B cell (primary cell): ENCODE results near the gene MOB1B.

Source experiments
- EZH2 ChIP-seq: IDR thresholded peaks from 2 replicates; pipeline ENCODE4 v1.6.1; 2012; ENCODE audit warnings: borderline replicate concordance, low read depth, mild to moderate bottlenecking, moderate library complexity, low read length; ENCODE audit not compliant: insufficient read depth, poor library complexity, severe bottlenecking
- TF ChIP-seq, protein P1 (sequence below): fragments of 200-600 bp; IDR thresholded peaks from one replicate; pipeline ENCODE4 v1.8.0; 2022; ENCODE audit warnings: antibody characterized with exemption, mild to moderate bottlenecking

DNA sequence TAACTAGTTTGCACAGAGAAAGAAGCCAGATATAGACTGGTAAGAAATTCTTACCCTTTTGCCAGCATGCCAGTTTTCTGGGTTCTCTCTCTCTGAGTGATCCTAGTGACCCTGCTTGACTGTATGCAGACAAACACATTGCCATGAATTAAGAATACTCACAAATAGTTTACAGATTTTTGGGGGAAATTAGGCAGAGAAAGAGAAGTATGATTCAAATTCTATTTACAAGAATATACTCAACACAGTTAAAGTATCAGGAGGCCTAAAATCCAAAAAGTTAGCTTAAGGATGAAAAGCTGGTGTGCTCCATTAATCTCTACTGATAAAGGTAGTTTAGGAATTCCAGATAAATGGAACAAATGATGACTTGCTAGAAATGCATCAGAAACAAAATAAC is 18.4 kb downstream of the MOB1B start:
- TF ChIP-seq, protein P1, sequence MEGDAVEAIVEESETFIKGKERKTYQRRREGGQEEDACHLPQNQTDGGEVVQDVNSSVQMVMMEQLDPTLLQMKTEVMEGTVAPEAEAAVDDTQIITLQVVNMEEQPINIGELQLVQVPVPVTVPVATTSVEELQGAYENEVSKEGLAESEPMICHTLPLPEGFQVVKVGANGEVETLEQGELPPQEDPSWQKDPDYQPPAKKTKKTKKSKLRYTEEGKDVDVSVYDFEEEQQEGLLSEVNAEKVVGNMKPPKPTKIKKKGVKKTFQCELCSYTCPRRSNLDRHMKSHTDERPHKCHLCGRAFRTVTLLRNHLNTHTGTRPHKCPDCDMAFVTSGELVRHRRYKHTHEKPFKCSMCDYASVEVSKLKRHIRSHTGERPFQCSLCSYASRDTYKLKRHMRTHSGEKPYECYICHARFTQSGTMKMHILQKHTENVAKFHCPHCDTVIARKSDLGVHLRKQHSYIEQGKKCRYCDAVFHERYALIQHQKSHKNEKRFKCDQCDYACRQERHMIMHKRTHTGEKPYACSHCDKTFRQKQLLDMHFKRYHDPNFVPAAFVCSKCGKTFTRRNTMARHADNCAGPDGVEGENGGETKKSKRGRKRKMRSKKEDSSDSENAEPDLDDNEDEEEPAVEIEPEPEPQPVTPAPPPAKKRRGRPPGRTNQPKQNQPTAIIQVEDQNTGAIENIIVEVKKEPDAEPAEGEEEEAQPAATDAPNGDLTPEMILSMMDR, result no peak
- no peak for TF ChIP-seq EZH2
